Esophagus squamous epithelium (tissue), 4 donors: ENCODE measurements around the gene COQ6.

Experiments
- CTCF ChIP-seq, 6 experiments: fragments of 450-650 bp in 4 of 6; fragments of 200-600 bp in 2 of 6; sonication (generic) in 2 of 6; IDR thresholded peaks; one replicate each; pipeline ENCODE4 v1.5.1; 2016 to 2019; ENCODE audit warnings: antibody characterized with exemption in 6 of 6, mild to moderate bottlenecking in 4 of 6, moderate library complexity in 4 of 6
- POLR2A ChIP-seq, 4 donors: fragments of 450-650 bp; IDR thresholded peaks; one replicate each; pipeline ENCODE4 v1.6.1; 2017; ENCODE audit warnings: antibody characterized with exemption in 4 of 4, mild to moderate bottlenecking in 4 of 4, moderate library complexity in 3 of 4

GRCh38 chr14:73943083-73943482, 7.0 kb upstream of the COQ6 start:
- no peak for TF ChIP-seq CTCF (IDR thresholded peaks at IDR 0.05)
- no peak for TF ChIP-seq POLR2A (IDR thresholded peaks at IDR 0.05)
